HEK293T (cell line): ENCODE results near the gene PERCC1.

Experiments
- ARNT ChIP-seq: fragments of 450-650 bp; IDR thresholded peaks from 2 replicates; pipeline ENCODE4 v1.6.1; 2017; ENCODE audit warnings: mild to moderate bottlenecking
- HDGF ChIP-seq: fragments of 450-650 bp; IDR thresholded peaks from 2 replicates; pipeline ENCODE4 v1.6.1; 2017; ENCODE audit warnings: antibody characterized with exemption, borderline replicate concordance
- SP1 ChIP-seq: fragments of 450-650 bp; IDR thresholded peaks from 2 replicates; pipeline ENCODE4 v1.6.1; 2017

DNA sequence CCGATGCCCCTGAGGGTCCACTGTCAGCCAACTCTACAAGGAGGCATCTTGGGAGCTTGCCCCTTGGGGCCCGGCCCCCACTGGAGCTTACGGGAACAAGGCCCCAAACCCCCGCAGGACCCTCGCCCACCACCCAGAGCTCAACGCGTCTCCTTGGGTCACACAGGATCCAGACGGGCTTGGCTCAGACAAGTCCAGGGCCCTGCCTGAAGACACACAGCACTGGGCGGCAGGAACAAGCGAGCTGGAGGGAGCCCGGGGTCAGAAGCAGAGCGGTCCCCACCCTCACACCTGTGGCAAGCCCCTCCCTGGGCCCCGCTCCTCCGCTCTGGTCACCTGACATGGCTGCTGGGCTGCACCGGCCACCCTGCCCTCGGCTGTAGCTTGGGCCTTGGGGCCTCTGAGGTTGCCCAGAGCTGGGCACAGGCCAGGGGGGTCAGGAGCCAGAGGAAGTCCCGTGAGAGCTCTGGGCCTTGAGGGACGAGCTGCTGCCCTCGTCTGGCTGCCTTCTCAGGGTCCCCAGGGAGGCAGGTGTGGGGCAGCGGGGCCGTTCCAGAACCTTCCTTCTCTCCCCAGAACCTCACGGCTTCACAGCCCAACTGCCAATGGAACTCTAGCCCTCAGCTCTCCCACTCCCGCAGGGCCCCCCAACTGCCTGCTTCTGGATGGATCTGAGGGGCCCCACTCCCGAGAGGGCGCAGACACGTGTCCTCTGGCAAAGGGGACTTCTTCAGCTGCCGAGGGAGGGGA is 13.3 kb downstream of the PERCC1 start, which contains the start of gene CCDC154:
- TF ChIP-seq HDGF (no peak), SP1 (no peak), ARNT (no peak)
